H9 (cell line): ENCODE data around the gene RNF186. TPM values are rescaled to one million over a fixed set of nuclear protein-coding genes. Genes with fewer than 3 reads are reported as not detected.

Experiments
- DNase-seq: peaks from one replicate; pipeline ENCODE4 v3.0.0-alpha.2; 2017
- H2AFZ ChIP-seq: one replicate; pipeline ENCODE4 v1.6.1; 2013; ENCODE audit warnings: mild to moderate bottlenecking, low read length, control low read depth, moderate library complexity
- H2AK5ac ChIP-seq: 2 replicates; pipeline ENCODE4 v1.6.1; 2013; ENCODE audit warnings: low read length, control low read depth, mixed read lengths; ENCODE audit not compliant: insufficient read length
- H2BK120ac ChIP-seq: one replicate; pipeline ENCODE4 v1.6.1; 2013; ENCODE audit warnings: low read depth, mild to moderate bottlenecking, low read length, control low read depth, inconsistent platforms; ENCODE audit not compliant: poor library complexity, severe bottlenecking
- H2BK12ac ChIP-seq: 2 replicates; pipeline ENCODE4 v1.6.1; 2013; ENCODE audit warnings: low read length, control low read depth, mixed read lengths, low read depth; ENCODE audit not compliant: insufficient read length
- H2BK15ac ChIP-seq: 2 replicates; pipeline ENCODE4 v1.6.1; 2013; ENCODE audit warnings: low read depth, low read length, control low read depth
- H2BK20ac ChIP-seq: one replicate; pipeline ENCODE4 v1.6.1; 2013; ENCODE audit warnings: low read depth, mild to moderate bottlenecking, low read length, control low read depth, inconsistent platforms; ENCODE audit not compliant: poor library complexity, severe bottlenecking
- H2BK5ac ChIP-seq: 2 replicates; pipeline ENCODE4 v1.6.1; 2013; ENCODE audit warnings: low read length, control low read depth, mixed read lengths; ENCODE audit not compliant: insufficient read length
- H3K14ac ChIP-seq: 2 replicates; pipeline ENCODE4 v1.6.1; 2013; ENCODE audit warnings: low read length, control low read depth; ENCODE audit not compliant: insufficient read depth
- H3K18ac ChIP-seq: 2 replicates; pipeline ENCODE4 v1.6.1; 2013; ENCODE audit warnings: low read depth, mild to moderate bottlenecking, mixed read lengths, low read length, control low read depth; ENCODE audit not compliant: insufficient read length
- H3K23ac ChIP-seq: 2 replicates; pipeline ENCODE4 v1.6.1; 2013; ENCODE audit warnings: low read length, control low read depth, mixed read lengths, low read depth; ENCODE audit not compliant: insufficient read length
- H3K23me2 ChIP-seq: 2 replicates; pipeline ENCODE4 v1.6.1; 2013; ENCODE audit warnings: low read depth, mild to moderate bottlenecking, mixed read lengths, low read length, control low read depth; ENCODE audit not compliant: insufficient read length, poor library complexity, severe bottlenecking
- H3K27ac ChIP-seq: 2 replicates; pipeline ENCODE4 v1.5.1; 2013; ENCODE audit warnings: low read length, control low read depth, mixed read lengths, low read depth; ENCODE audit not compliant: insufficient read length
- H3K27me3 ChIP-seq: 2 replicates; pipeline ENCODE4 v1.6.1; 2013; ENCODE audit warnings: low read length, control low read depth, inconsistent platforms; ENCODE audit not compliant: insufficient read depth
- H3K4ac ChIP-seq: 2 replicates; pipeline ENCODE4 v1.6.1; 2013; ENCODE audit warnings: low read depth, mild to moderate bottlenecking, control low read depth, inconsistent platforms, low read length, moderate library complexity
- H3K4me1 ChIP-seq: 2 replicates; pipeline ENCODE4 v1.6.1; 2013; ENCODE audit warnings: low read length, control low read depth, inconsistent platforms; ENCODE audit not compliant: insufficient read depth
- H3K4me2 ChIP-seq: 2 replicates; pipeline ENCODE4 v1.6.1; 2013; ENCODE audit warnings: low read length, control low read depth, mixed read lengths; ENCODE audit not compliant: insufficient read length, insufficient read depth
- H3K56ac ChIP-seq: 2 replicates; pipeline ENCODE4 v1.6.1; 2013; ENCODE audit warnings: low read depth, mild to moderate bottlenecking, mixed read lengths, low read length, control low read depth; ENCODE audit not compliant: insufficient read length
- H3K79me1 ChIP-seq: 2 replicates; pipeline ENCODE4 v1.6.1; 2013; ENCODE audit warnings: low read depth, mild to moderate bottlenecking, moderate library complexity, low read length, control low read depth, inconsistent platforms; ENCODE audit not compliant: insufficient read depth, poor library complexity, severe bottlenecking
- H3K79me2 ChIP-seq: 2 replicates; pipeline ENCODE4 v1.6.1; 2013; ENCODE audit warnings: low read length, control low read depth, inconsistent platforms; ENCODE audit not compliant: insufficient read depth
- H3K9ac ChIP-seq: 2 replicates; pipeline ENCODE4 v1.6.1; 2013; ENCODE audit warnings: low read length, control low read depth, mixed read lengths; ENCODE audit not compliant: insufficient read length; ENCODE audit errors: extremely low read depth
- H3K9me3 ChIP-seq: one replicate; pipeline ENCODE4 v1.6.1; 2013; ENCODE audit warnings: low read depth, low read length, inconsistent platforms; ENCODE audit not compliant: control insufficient read depth
- H3T11ph ChIP-seq: one replicate; pipeline ENCODE4 v1.6.1; 2013; ENCODE audit warnings: mild to moderate bottlenecking, low read length, control low read depth, inconsistent platforms
- H4K20me1 ChIP-seq: one replicate; pipeline ENCODE4 v1.6.1; 2013; ENCODE audit not compliant: control insufficient read depth, insufficient read length, insufficient read depth
- H4K5ac ChIP-seq: 2 replicates; pipeline ENCODE4 v1.6.1; 2013; ENCODE audit warnings: low read depth, mild to moderate bottlenecking, mixed read lengths, low read length, control low read depth; ENCODE audit not compliant: insufficient read length
- H4K8ac ChIP-seq: replicated peaks from 2 replicates; pipeline ENCODE4 v1.6.1; 2013; ENCODE audit warnings: low read length, control low read depth, mixed read lengths, low read depth; ENCODE audit not compliant: insufficient read length
- H4K91ac ChIP-seq: 2 replicates; pipeline ENCODE4 v1.6.1; 2013; ENCODE audit warnings: low read depth, mild to moderate bottlenecking, moderate library complexity, mixed read lengths, low read length, control low read depth; ENCODE audit not compliant: insufficient read length
- H3K27ac Mint-ChIP-seq, 3 experiments: 2 replicates in 2 of 3; 3 replicates in 1 of 3; pipeline ENCODE4 v1.8.0; 2020 to 2021; ENCODE audit warnings: mixed read lengths in 3 of 3, mild to moderate bottlenecking in 1 of 3, moderate library complexity in 1 of 3
- H3K27me3 Mint-ChIP-seq: 2 replicates; pipeline ENCODE4 v1.8.0; 2021; ENCODE audit warnings: low read depth, mild to moderate bottlenecking, moderate library complexity, mixed read lengths
- H3K36me3 Mint-ChIP-seq, 3 experiments: 2 replicates in 2 of 3; 3 replicates in 1 of 3; pipeline ENCODE4 v1.8.0; 2020 to 2021; ENCODE audit warnings: low read depth in 3 of 3, mixed read lengths in 3 of 3; ENCODE audit not compliant: insufficient read depth in 1 of 3
- H3K4me1 Mint-ChIP-seq, 2 experiments: 2 replicates each; pipeline ENCODE4 v1.8.0; 2020; ENCODE audit warnings: mixed read lengths in 2 of 2
- H3K4me3 Mint-ChIP-seq, 2 experiments: 2 replicates in 1 of 2; 3 replicates in 1 of 2; pipeline ENCODE4 v1.8.0; 2020 to 2021; ENCODE audit warnings: mild to moderate bottlenecking in 2 of 2, mixed read lengths in 2 of 2, moderate library complexity in 1 of 2
- H3K9me3 Mint-ChIP-seq, 2 experiments: 2 replicates in 1 of 2; 3 replicates in 1 of 2; pipeline ENCODE4 v1.8.0; 2020; ENCODE audit warnings: mild to moderate bottlenecking in 2 of 2, mixed read lengths in 2 of 2, moderate library complexity in 1 of 2
- WGBS: extraction: QIAGEN DNeasy Blood & Tissue Kit; methylation state at CpG from one replicate; pipeline ENCODE4 v1.1.7; 2013; ENCODE audit warnings: missing lambda C conversion rate, low lambda C conversion rate, mixed read lengths; ENCODE audit not compliant: insufficient read length; ENCODE audit errors: extremely low coverage; 5-methylcytosine and 5-hydroxymethylcytosine counted together
- total RNA-seq: library from RNA; stranded (reverse); gene quantifications from 2 replicates; pipeline ENCODE4 v1.2.1, GENCODE V29; 2021
- TF ChIP-seq, protein P1 (sequence below): fragments of 200-600 bp; sonication (generic); conservative IDR thresholded peaks from 3 replicates; pipeline ENCODE4 v1.8.0; 2021; ENCODE audit warnings: antibody characterized with exemption, mild to moderate bottlenecking

RNF186 gene
- total RNA-seq, 1 experiment from 2014 or later = not detected

DNA sequence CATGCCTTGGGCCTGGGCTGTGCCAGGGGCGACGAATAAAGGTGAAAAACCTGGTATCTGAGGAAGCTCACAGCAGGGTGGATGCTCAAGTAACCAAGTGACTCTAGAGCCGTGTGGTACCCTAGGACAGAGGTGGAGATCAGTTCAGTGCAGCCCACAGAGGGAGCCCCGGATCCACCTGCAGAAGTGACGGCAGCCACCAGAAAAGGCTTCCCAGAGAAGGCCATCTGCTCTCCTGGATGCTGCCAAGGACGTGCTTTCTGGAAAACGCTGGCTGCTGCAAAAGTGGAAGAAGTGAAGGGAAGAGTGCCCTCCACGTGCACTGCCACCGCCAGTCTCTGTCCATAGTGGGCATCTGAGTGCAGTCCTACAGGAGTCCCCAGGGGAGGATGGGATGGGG is 43.0 kb downstream of the RNF186 start:
- H3K9ac ChIP-seq = no peak overlapping the region
- H2AK5ac ChIP-seq = no peak overlapping the region
- no peak overlapping the region for H3K4me3 Mint-ChIP-seq
- H3K4me2 ChIP-seq = no peak overlapping the region
- no peak overlapping the region for H3K27ac Mint-ChIP-seq
- H4K91ac ChIP-seq = no peak overlapping the region
- H2BK20ac ChIP-seq = no peak overlapping the region
- H3K79me2 ChIP-seq = no peaks in the 10 kb centered on the region
- no peak for DNase-seq
- H3K56ac ChIP-seq = no peak overlapping the region
- H2BK12ac ChIP-seq = no peak overlapping the region
- H2BK5ac ChIP-seq = no peak overlapping the region
- H2BK120ac ChIP-seq = no peak overlapping the region
- no peaks in the 10 kb centered on the region for H3K79me1 ChIP-seq
- no peaks in the 10 kb centered on the region; the same call in 1 of the 2 replicates for H3K4me1 ChIP-seq
- H3T11ph ChIP-seq = no peak overlapping the region
- no peaks in the 10 kb centered on the region for H3K23me2 ChIP-seq
- no peaks in the 10 kb centered on the region for H3K9me3 ChIP-seq
- no peaks in the 10 kb centered on the region for H3K36me3 Mint-ChIP-seq
- TF ChIP-seq, protein P1, sequence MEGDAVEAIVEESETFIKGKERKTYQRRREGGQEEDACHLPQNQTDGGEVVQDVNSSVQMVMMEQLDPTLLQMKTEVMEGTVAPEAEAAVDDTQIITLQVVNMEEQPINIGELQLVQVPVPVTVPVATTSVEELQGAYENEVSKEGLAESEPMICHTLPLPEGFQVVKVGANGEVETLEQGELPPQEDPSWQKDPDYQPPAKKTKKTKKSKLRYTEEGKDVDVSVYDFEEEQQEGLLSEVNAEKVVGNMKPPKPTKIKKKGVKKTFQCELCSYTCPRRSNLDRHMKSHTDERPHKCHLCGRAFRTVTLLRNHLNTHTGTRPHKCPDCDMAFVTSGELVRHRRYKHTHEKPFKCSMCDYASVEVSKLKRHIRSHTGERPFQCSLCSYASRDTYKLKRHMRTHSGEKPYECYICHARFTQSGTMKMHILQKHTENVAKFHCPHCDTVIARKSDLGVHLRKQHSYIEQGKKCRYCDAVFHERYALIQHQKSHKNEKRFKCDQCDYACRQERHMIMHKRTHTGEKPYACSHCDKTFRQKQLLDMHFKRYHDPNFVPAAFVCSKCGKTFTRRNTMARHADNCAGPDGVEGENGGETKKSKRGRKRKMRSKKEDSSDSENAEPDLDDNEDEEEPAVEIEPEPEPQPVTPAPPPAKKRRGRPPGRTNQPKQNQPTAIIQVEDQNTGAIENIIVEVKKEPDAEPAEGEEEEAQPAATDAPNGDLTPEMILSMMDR = peak; percentile 32; the same call in 2 of the 3 replicates
- no peak overlapping the region for H2BK15ac ChIP-seq
- no peak overlapping the region for H3K4ac ChIP-seq
- no peak overlapping the region for H4K5ac ChIP-seq
- H4K8ac ChIP-seq = no peak overlapping the region
- H4K20me1 ChIP-seq = peaks cover 1% of the 10 kb centered on the region
- H3K23ac ChIP-seq = no peak overlapping the region
- peaks cover 54% of the 10 kb centered on the region for H3K27me3 Mint-ChIP-seq
- H3K9me3 Mint-ChIP-seq = no peaks in the 10 kb centered on the region
- peaks cover 16 to 27% of the 10 kb centered on the region in 2 experiments for H3K4me1 Mint-ChIP-seq
- no peak overlapping the region for H3K18ac ChIP-seq
- H3K14ac ChIP-seq = no peak overlapping the region
- no CpG with 5 or more reads among the region's 9 CpGs for WGBS
- no peak overlapping the region for H3K27ac ChIP-seq
- no peaks in the 10 kb centered on the region for H3K27me3 ChIP-seq
- no peak overlapping the region for H2AFZ ChIP-seq
